Hematopoietic multipotent progenitor cell treated with erythropoietin and hydrocortisone succinate and interleukin-3 and kit ligand, for 15 days (in vitro differentiated cells): ENCODE measurements around the gene KIF18A.
"Not testable (repeated sequence)": the region's sequence is repeated elsewhere in the genome, so short reads cannot be mapped to it uniquely, and the experiment has no call there.

Experiments
- DNase-seq: peaks from one replicate; pipeline ENCODE4 v3.0.0-alpha.2; 2015; ENCODE audit warnings: low spot score

The KIF18A gene

DNA sequence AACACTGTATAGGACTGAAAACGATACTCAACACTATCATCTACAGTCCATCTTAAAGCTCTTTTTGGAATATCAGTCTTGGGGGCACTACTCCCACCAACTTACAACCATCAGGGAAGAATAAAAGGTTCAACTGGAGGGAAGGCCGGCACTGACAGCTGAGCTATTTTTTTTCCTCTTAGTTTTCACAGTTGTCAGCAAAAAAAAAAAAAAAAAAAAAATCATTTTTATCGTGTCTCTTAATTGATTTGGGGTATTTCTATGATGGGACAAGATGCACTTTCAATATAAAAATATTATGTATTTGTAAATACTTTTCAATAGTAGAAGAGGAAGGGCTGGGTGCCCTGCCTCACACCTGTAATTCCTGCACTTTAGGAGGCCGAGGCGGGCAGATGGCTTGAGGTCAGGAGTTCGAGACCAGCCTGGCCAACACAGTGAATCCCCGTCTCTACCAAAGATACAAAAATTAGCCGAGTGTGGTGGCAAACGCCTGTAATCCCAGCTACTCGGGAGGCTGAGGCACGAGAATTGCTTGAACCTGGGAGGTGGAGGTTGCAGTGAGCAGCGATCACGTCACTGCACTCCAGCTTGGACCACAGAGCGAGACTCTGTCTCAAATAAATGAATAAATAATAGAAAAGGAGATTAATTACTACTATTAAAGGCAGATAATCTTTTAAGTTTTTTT is 1.5 kb downstream of the KIF18A start:
- no peak for DNase-seq

GRCh38 chr11:28105869-28106268 is 2.1 kb downstream of the KIF18A start:
- no peak for DNase-seq

DNA sequence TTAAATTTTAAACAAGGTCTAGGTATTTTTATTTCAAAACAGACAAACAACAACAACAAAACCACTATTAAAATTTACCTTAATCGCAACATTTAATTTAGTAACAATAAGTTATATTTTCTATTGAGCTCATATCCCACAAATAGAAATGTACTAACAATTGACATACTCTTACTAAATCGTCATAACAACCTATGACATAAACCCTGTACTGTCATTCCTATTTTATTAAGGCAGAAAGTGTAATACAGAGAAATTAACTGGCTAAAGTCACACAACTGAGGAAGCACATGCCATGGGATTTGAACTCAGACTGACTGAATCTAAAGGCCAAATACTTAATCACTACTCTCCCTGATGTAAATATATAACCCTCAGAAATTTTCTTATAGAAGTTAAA is 3.0 kb downstream of the KIF18A start:
- no peak for DNase-seq

- no peak for DNase-seq
These were observed 3.5 kb downstream of the KIF18A start for GRCh38 chr11:28104425-28104824.

DNA sequence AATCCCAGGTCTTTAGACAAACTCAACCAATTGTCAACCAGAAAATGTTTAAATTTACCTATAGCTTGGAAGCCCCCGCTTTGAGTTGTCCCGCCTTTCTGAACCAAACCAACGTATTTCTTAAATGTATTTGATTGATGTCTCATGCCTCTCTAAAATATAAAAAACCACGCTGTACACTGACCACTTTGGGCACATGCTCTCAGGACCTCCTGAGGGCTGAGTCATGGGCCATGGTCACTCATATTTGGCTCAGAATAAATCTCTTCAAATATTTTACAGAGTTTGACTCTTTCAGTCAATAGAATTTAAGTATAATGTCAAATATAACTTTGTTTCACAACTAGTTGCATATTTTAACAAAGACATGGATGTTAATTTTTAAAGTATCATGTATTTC is 5.7 kb downstream of the KIF18A start:
- not testable (repeated sequence) for DNase-seq

DNA sequence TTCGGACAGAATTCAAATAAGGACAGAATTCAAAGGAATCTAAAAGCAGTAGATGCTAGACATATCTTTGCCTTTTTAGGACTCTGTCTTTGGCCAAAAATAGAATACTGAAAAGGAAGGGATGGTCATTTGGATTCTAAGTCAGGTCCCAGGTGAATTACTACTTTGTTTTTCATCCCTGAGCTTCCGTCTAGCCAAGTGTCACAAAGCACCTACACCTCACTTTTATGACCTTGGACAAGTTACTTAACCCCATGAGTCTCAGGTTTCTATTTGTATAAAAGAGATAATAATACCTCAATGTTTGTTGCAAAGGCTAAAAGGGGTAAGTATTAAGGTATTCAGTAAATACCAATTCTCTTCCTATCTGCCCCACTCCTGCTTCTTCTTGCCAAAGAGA is 7.3 kb downstream of the KIF18A start:
- no peak for DNase-seq

DNA sequence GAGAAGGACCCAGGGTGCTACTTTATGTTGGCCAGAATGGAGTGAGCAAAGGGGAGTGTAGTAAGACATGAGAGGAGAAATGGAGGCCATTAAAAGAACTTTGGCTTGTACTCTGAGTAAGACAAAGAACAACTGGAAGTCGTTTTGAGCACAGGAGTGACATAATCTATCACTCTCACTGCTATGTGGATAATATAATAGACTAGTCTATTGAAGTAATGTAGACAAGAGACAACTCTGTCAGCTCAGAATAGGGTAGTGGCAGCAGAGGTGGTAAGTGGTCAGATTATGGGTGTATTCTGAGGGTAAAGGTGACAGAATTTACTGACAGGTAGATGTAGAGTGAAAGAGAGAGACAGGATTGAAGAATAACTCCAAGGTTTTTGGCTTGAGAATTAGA is 8.2 kb downstream of the KIF18A start:
- no peak for DNase-seq

GRCh38 chr11:28098257-28098656 is 9.7 kb downstream of the KIF18A start:
- DNase-seq: no peak

DNA sequence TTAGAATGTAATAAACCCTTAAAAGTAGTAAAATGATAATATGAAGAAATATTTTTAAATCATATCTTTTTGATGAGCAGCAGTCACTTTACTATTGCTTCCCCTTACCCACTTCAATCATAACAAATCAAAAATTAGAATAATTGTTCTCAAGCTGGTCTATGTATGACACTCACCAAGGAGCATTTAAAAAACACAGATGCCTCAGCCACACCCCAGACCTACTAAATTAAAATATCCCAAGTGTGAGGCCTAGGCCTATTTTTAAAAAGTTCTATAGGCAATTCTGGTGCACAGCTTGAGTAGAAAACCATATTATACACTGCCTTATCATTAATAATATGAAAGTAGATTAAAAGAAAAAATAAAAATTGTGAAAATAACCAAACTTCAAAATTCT is 15.2 kb downstream of the KIF18A start:
- no peak for DNase-seq

GRCh38 chr11:28090052-28090749 is 17.8 kb downstream of the KIF18A start:
- DNase-seq: no peak

- no peak for DNase-seq
These were observed 18.6 kb downstream of the KIF18A start for GRCh38 chr11:28089378-28089777.

DNA sequence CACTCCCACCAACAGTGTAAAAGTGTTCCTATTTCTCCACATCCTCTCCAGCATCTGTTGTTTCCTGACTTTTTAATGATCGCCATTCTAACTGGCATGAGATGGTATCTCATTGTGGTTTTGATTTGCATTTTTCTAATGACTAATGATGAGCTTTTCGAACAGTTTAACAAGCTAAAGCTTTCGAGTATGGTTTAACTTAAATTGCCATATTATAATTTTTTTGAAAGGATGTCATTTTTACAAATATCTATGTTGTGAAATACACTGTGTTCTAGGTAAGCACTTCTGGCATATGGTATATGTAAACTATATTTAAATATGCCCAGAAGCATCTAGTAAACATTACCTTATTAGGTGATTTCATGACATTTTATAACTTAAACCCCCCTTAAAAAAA is 20.3 kb downstream of the KIF18A start:
- DNase-seq: not testable (repeated sequence)

DNA sequence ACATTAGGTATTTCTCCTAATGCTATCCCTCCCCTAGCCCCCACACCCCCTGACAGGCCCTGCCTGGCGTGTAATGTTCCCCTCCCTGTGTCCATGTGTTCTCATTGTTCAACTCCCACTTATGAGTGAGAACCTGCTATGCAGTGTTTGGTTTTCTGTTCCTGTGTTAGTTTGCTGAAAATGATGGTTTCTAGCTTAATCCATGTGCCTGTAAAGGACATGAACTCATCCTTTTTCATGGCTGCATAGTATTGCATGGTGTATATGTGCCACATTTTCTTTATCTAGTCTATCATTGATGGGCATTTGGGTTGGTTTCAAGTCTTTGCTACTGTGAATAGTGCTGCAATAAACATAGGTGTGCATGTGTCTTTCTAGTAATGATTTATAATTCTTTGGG is 20.8 kb downstream of the KIF18A start:
- not testable (repeated sequence) for DNase-seq

- DNase-seq: no peak
These were observed 21.4 kb downstream of the KIF18A start for GRCh38 chr11:28086569-28086968.

- DNase-seq: no peak
These were observed 24.8 kb downstream of the KIF18A start for GRCh38 chr11:28083118-28083517.

DNA sequence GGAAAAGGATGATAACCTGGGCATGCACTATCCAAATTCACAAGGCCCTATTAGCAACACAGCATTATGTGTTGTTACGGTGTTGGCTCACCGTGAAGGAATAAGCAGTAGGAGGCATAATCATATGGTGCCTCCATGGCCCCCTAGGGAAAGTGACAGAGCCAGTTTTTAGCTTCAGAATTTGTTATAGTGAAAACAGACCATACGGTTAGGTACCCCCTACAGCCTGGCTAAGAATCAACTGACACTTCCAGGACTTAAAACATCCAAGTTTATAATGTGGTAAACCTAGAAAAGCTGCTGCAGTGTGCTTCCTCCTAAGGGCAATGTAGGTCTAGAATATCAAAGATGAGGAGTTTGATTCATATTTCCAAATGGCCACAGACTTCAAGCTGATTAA is 30.4 kb downstream of the KIF18A start:
- DNase-seq: no peak

DNA sequence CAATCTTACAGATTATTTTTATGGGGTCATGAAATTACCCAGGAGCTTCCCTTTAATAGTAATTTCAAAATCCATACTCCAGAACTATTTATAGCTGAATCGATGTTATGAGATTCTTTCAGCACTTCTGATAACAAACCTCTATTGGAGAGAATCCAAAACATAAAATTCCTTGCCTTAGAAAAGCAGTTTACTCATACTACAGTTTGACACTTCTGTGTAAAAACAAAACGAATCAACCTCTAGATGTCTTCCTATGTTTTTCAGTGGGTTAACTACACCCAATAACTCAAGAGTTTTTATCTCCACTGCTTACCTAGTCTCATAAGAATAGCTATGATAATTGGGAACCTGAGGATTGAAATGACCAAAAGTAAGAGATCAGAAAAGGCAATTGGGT is 35.6 kb downstream of the KIF18A start:
- no peak for DNase-seq

GRCh38 chr11:28071305-28071704 is 36.7 kb downstream of the KIF18A start:
- no peak for DNase-seq

- DNase-seq: no peak
These were observed 49.6 kb downstream of the KIF18A start for GRCh38 chr11:28058333-28058732.

DNA sequence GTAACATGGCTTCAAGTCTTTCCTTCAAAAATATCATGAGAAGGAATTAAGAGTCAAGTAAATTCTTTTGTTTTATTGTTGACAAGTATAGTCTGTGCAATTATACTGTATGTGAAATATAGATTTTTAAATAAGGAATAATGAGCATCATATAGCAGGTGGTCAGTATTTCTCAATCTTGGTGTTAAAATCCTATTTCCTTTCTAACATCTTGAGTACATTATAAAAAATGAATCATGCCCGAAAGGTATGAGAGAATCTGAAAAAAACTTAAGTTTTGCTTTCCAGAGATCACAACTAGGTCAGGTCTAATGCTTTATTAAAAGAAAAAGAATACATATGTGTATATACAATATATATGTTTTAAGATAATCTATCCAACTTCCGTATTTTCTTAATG is 53.1 kb downstream of the KIF18A start:
- DNase-seq: no peak

- no peak for DNase-seq
These were observed 58.4 kb downstream of the KIF18A start for GRCh38 chr11:28049338-28050216.

DNA sequence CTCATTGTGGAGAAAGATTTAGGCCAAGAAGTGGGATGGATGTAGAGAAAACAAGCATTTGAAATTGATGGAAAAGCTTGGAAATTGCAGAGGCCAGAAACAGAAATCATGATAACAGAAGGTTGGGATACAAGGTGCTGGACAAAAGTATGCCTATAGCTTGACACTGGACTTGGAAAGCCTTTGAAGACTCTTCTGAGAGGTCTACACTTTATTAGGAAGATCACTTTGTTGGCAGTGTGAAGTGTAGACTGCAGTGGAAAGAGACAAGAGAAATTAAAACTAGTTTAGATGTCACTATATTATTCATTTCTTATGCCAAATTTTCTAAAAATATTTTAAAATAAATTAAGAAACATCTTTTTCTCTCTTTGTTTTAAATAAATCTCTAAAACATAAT is 59.1 kb downstream of the KIF18A start:
- DNase-seq: no peak
